ENCODE measurements around the gene POLR1D.

The POLR1D gene, protein sequence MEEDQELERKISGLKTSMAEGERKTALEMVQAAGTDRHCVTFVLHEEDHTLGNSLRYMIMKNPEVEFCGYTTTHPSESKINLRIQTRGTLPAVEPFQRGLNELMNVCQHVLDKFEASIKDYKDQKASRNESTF

DNA sequence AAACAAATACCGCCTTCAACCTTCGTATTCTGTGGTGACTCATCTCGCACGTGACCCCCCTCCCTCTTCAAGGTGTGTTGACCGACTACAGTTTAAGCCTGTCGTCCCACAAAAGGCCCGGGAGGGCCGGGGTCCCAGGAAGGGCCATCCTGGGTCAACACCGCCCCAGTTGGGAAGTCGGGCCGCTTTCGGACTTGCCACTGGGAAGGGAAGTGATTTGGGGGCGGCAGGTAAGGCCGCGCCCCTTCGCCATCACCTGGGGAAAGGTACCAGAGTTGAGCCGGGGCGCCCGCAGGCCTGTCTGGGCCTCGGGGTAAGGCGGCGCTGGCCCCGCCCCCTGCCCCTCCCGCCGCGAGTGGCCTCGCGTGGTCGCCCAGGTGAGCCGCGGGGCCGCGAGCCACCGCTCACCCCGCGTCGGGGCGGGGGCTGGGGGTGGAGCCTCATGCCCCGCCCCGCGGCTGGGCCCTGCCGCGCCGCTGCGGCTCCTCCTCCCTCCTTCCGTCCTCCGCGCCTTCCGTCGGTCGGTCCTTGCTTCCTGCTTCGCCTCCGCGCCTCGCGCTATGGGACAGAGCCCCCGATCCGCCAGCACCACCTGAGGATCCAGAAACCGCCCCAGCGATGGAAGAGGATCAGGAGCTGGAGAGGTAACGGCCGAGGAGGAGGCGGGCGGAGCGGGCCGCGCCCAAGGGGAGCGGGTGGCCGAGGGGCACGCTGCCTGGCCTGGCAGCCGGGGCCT, at the start of gene POLR1D:
TSS of gene POLR1D (plus strand) at position 527 of the 736 bp plus-strand sequence. CDS start at position 619, 92 bp downstream.
- DNase-seq: peak; percentile 77

DNA sequence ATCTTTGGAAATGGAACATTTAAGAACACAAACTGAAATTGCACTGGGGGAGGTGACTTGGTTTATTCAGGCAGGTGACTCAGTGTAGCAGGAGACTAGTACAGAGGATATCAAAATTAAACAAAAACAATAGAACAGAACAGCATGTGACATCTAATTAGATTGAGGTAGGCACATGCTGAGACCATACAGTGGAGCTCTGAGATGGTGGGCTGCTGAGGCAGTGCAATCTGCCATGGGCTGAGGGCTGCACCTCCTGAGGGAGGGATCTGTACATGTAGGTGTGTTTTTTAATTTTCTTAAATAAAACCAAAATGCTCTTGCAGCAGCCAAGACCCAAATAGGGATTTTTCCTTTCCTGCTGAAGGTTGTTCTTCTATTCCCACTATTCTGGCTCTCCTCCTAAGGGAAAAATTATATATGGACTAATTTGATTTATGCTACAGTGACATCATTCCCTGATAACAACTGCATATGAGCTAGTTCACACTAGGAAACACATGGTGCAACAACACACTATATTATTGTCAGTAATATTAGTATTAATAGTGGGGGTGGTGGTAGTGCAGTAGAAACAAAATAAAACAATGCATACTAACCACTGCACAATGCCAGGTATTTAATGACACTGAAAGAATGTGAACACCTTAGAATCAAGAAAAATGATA, 49.3 kb upstream of the POLR1D start:
- DNase-seq: no peak

DNA sequence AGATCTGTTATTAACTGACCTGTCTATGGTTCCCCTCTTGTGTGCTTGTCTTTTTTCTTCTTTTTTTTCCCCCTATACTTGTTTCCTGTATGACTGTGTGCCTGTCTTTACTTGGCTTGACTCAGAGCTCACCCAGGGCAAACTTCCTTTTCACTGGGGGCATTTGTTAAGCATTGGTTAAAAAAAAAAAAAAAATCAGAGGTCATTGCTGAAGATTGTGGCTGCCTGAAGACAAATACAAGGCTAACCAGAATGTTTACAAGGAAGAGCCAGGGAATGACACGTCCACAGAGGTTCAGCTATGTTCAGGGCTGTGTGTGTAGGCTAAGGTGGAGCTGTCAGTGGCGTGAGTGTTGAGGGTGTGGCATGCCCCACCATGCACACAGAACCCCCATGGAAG, 48.4 kb upstream of the POLR1D start:
- DNase-seq: no peak

DNA sequence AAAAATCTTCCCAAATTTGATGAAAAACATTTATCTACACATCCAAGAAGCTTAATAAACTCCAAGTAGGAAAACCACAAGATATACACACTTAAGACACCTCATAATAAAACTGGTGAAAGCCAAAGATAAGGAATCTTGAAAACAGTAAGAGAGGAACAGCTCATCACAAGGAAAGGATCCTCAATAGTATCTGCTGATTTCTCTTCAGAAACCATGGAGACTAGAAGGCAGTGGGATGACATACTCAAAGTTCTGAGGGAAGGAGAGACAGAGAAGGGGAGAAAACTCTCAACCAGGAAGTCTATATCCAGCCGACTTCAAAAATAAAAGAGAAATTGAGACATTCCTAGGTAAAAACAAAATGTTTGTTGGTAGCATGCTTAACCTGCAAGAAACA, 47.0 kb upstream of the POLR1D start:
- no peak for DNase-seq

DNA sequence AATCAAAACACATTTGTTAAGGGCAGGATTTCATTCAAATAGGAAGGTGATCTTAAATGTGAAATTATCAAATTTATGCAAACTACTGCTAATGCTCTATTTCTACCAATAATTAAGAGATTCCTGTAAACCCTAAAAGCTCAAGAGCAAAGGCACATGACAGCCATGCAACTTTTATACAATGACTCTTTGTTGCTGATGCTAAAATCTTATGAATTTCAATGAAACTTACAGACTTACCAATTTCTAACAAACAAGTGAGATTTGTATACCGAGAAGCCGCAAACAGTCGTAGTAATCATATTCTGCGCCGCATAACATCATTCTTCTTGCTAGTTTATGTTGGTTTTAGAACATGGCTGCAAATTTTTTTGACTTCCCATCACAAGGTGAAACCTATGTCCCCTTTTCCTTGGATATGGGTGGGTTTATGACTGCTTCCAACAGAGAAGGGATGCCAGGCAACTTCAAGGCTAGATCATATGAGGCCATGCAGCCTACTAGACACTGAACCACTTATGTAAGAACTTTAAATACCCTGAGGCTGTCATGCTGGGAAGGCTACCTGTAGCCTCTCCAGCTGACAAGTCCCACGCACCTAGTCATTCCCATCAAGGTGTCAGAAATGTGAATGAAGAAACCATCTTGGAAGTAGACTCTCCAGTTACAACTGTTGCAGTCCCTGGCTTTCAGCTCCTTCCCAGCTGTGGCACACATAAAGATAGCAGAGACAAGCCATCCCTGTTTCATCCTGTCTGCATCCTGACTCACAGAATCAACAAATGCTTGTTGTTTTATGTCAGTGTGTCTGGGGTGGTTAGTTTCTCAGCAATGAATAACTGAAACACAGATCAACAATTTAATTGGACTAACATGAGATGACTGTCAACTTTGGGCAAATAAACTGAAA, 43.3 kb upstream of the POLR1D start:
- DNase-seq: no peak

DNA sequence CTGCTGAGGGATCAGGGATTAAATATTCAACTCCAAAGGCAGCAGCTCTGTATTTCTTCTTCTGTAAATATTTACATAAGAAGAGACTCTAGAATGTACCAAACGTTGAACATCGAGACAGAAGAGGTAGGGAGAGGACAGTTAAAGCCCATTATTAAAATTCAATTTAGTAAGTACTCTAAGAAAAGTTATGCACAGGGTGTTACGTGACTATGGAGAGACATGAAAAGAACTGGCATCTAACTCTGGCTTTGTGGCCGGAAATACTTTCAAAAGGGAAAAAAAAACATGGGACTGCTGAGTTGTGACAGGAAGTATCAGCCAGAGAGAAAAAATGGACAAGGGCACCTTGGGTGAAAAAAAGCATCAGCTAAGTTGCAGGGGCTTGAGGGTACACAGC, 38.0 kb upstream of the POLR1D start:
- DNase-seq: no peak

DNA sequence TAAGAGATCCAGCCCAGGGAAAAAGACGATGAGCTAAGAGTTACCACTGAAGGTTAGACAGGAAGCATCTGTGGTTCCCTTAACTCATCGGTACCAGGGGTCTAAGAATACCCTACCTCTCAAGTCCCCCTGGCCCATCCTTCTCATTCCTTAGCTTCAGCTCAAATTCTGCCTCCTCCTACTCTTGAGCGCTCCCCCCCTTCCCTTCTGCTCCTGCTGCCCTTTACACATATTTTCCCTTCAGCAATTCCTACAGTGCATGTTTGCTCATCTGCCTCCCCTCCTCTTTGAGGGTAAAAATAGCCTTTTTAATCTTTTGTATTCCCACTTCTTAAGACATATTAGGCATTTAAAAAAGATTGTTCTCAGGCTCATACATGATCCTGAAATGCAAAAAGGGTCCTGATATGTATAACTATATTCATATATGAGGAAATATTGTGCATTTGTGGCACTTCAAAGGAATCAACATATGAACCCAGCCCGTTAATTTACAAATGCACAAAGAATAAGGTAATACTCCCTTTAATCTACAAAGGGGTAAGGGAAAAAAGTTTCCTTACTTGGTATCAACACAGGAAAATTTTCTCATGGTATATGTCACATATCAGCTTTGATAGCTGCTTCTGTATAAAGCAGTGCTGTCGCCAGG, 34.5 kb upstream of the POLR1D start:
- no peak for DNase-seq

DNA sequence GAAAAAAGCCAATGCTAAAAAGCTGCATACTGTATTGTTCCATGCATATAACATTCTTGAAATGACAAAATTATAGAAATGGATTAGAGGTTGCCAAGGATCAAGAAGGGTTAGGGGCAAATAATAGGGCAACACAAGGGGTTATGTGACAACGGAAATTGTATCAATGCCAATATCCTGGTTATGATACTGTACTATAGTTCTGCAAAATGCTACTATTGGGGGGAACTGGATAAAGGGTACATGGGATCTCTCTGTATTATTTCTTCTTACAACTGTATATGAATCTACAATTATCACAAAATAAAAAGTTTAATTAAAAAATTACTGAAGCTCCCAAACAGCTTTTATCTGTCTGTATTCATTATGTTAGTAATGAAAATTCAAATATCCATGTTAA, 33.3 kb upstream of the POLR1D start:
- no peak for DNase-seq

DNA sequence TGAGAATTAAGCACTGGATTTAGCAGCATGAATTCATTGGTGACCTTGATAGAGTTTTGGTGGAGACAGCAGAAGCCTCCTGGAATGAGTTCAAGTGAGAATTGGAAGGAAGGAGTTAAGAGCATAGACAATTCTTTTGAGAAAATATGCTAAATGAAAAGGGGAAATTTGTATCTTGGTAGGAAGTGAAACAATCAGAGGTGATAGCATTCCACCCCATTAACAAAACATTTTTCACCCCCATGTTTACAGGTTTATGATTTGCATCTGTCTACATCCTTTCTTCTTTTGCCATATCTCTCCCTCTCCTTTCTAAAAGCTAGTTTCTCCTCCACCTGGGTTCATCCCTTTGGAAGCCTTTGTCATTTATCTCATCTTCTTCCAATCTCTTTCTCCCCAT, 28.8 kb upstream of the POLR1D start:
- DNase-seq: no peak

DNA sequence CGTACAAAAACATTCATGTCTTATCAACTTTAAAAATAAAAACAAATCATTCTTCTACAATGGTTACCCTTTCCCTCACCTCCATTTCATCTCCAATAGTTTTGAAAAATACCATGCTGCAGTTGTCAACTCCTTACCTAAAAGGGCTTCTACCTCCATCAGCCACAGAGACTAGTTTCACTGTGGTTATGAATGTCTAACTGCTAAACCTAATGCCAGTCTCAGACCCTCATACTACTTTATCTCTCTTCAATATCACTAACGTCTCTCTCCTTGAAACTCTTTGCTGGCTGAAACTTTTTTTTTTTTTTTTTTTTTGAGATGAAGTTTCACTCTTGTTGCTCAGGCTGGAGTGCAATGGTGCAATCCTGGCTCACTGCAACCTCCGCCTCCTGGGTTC, 28.4 kb upstream of the POLR1D start:
- DNase-seq: no peak

DNA sequence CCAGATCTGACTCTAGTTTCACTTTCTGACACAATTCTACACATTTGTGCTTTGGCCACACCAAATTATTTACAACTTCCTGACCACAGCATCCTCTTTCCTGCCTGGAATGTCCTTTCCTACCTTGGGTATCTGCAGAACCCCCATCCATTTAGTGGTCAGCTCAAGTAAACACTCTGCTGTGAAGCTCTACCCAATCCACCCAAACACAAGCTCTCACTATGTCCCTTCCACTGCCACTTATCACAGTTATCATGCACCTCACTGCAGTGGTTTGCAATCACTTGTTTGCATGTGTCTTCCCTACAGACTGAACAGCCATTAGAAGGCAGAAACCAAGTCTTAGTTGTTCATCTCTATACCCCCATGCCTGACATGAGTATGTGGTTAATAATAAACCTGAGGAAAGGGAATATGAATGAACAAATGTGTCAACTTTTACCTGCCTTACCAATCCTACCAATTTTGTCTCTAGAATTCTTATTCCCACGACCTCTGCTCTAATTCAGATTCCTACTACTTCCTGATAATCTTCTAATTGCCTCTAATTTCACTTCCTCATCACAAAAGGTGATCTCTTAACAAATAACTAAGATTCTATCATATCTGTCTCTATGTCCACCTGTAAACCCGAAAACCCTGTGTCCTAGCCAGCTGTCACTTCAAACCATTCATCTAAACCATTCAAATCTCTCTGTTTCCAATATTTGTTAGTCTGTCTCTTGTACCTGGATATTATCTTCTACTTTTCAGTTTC, 26.5 kb upstream of the POLR1D start:
- DNase-seq: no peak

DNA sequence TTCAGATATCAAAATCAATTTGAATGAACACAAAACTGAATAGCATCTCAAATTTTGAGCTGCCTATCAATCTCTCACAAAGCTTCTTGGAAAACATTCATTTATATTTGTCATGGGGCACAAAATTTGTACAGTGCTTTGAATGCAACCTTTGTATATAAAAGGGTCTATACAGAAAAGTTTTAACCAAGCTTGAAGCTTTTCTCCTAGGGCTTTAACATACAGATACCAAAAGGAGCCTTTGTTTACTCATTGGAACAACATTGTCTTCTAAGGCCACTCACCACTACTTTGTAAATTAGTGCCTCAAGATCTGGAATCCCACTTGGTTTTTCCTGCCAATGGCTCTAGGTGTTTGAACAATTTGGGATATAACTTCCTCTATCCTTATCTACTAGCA, 22.6 kb upstream of the POLR1D start:
- DNase-seq: no peak

DNA sequence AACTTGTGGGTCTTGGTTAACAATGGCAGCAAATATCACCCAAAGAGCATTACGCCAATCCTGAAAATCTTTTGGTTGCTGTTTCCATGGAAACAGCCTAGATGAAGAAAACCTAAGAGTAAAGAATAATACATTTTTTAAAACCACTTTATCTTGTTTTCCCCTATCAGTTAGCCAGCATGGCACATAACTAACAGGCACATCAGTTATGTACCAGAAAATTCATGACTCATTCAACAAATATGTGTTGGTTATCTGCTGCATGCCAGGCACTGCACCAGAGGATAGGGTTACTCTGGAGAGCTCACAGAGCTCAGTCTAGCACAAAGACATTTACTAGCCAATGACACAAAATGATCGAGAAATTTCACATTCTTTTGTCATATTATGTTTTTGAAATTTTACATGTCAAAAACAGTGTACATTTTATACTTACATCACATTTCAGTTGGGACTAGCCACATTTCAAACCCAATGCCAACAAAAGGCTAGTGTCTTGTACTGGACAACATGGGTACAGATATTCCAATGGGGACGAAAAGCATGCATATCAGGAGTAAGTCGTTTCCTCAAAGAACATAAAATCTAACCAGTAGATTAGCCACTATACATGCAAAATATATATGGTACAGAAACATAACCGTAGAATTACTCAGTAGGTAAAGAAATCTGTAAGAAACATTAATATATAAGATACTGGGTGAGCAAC, 21.7 kb upstream of the POLR1D start:
- DNase-seq: no peak

DNA sequence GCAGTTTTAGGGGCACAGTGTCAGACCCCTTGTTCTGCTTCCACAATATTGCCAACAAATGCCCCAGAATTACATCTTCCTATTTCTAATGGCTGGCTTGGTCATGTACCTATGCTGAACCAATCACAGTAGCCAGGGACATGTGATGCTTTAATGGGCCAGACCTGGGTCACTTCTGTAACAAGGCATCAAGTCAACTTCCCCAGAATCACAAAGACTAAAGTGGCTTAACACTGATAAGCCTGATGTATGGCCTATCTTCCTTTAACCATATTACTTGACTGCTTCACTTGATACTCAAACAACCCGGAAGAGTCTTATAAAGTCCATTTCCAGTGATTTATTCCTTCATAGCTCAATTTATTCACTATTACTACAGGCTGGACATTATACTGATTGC, 21.0 kb upstream of the POLR1D start:
- no peak for DNase-seq

DNA sequence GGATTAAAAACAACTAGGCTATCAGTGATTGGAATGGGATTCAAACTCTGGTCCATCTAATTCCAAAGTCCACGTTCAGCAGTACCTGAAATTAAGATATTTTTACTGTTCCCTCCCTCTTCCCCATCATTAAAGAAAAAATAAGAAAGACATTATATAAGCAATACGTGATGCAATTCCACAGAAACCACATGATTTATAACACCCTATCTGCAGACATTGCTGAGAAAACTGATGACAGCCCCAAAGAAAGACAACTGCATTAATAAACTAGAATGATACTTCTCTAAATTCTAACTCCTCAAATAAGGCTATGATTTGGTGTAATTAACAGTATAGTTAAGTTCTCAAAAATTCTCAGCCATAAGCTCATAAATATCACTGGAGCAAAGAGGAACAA, 20.5 kb upstream of the POLR1D start:
- no peak for DNase-seq

DNA sequence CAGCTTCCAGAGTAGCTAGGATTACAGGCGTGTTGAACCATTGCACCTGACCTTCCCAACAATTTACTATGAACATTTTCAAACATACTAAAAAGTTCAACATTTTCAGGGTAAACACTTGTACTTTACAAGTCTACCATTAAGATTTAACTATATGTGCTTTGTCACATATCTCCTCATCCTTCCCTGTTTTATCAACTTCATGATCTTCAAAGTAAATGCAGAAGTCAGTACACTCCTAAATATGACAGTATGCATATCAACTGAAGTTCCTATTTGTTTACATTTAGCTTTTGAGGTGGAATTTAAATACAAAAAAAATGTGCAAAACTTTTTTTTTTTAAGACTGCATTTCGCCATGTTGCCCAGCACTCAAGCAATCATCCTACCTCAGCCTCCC, 19.9 kb upstream of the POLR1D start:
- no peak for DNase-seq

DNA sequence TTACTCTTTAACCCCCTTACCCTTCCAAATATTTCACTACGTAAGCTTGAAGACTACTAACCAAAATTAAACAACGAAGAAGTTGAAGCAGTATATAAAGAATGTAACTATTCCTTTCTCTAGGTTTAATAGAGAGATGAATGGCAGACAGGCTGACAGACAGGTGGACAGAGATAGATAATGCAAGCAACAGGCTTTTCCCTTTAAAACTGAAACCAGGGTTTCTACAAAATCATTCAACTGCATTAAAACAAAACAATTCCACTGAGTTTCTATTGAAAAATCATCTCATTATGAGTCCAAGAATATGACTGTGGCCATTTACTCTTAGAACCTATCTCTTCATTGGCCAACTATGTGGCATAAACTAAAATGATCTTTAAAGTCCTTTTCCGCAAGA, 16.6 kb upstream of the POLR1D start:
- no peak for DNase-seq

DNA sequence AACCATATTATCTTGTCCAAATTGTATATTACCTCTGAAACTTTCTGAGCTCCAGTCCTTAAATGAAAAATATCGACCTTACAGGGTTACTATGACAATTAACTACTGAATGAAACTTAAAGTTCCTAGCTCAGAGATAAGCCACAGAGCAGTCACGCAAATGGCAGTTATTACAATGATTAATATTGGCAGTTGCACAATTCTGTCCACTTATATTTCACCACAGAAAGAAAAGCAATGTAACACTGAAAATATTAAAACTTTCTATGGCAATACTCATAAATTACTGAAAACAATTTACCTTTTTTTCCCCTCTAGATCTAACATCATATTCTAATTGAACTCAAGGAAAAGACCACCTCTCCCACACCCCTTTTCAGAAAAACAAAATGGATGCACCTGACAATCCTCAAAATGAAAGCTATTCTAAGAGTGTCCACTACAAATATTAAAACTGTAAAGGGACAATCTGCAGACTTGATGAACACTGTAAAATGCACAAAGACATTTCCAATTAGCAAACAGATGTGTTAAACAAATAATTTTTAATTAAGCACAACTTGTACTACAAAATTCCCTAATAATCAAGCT, 16.0 kb upstream of the POLR1D start:
- DNase-seq: no peak

DNA sequence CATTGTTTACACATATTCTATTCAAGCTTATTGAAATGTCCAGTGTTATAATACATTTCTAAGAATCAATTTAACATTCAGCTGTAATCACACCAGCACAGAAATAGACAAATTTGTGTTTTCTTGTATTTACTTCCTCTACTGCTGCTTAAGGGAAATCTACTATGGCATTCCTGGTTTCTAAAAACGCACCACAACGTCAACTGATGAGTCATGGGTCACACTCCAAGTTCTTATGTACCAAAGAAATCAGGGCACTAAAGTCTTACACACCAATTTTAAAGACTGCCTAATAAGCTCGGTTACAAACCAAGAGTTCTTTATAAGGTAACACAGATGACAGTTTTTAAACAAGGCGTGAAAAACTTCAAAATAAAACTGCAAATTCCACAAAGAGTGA, 14.6 kb upstream of the POLR1D start:
- DNase-seq: no peak

DNA sequence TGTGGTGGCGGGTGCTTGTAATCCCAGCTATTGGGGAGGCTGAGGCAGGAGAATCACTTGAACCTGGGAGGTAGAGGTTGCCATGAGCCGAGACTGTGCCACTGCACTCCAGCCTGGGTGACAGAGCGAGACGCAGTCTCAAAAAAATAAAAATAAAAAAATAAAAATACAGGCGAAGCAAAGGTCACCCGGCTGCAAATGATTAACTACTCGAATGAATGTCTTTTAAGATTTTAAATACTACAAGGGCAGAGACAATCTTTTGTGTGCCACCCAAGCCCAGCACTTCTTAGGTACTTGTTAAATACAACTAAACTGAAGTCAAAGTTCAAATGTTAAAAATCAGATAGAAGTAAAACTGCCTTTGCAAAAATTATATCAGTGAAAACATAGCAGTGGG, 8.1 kb upstream of the POLR1D start:
- DNase-seq: no peak

DNA sequence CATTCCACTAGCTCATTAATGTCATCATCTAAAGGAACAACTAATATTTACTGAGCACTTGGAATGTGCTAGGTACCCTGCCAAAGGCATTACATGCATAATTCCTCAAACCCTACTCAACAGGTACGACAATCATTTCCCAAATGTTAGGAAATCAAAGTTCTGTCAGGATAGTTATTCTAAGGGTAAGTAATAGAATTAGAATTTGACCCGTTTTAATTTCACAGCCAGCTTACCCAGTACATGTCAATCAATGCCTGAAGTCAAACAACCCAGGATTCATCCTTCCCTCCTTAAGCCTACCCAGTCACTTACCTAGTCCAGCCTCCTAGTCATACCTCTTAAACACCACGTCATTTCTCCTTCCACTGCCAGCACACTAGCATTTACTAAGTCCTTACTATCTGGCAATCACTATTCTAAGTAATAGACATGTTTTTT, 3.8 kb upstream of the POLR1D start:
- no peak for DNase-seq

Measured in activated CD4-positive, CD25-positive, alpha-beta regulatory T cell treated with anti-CD3 and anti-CD28 coated beads, Interleukin-2, amount 50 U/mL, for 72 hours (primary cell).